ENCODE measurements around the gene GXYLT2.
A peak's percentile ranks its signal among the peaks of the same experiment; 100 is the strongest.

GXYLT2 gene

GRCh38 chr3:72938471-72939265 lies 50.8 kb downstream of the GXYLT2 start:
- peak; percentile 96 for DNase-seq (ENCODE audit: low read depth)

GRCh38 chr3:72941245-72941644 lies 53.4 kb downstream of the GXYLT2 start:
- no peak for DNase-seq (ENCODE audit: low read depth)

GRCh38 chr3:72942427-72942826 lies 54.6 kb downstream of the GXYLT2 start:
- DNase-seq (ENCODE audit: low read depth), result no peak

DNA sequence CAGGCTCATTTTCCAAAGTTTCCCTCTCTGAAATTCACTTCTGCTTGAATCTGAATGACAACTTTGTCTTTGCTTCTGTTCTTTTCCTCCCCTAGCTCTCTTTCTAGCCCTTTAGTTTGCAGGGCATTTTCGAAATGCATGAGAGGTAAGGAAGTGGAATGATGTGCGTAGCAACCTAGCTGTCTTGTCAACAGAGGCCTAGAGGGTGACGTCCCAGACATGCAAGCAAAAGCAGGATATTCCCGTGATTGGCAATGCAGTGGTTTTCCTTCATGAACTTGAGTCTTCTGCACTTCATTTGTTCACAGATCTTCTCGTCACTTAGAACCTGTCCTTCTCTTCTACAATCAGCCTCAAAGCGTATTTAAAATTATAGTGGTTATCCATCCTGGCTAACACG lies 56.9 kb downstream of the GXYLT2 start:
- no peak for DNase-seq (ENCODE audit: low read depth)

- no peak for DNase-seq (ENCODE audit: low read depth)
These were observed 60.1 kb downstream of the GXYLT2 start for GRCh38 chr3:72947715-72948490.

DNA sequence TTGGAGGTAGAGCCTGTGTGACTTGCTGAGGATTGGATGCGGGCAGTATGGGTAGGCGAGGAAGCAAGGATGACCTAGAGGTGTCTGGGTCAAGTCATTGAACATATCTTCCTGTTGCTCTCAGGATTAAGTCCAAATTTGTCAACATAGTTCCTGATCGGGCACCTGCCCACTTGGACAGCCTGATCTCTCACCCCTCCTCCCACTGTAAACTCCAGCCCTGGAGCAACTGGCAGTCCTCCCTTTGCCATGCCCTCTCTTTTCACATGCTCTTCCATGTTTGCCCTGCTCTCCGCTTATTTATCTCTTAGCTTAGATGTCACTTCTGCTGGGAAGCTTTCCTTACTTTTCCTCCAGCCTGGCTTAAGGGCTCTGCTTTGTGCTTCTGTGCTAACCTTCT lies 61.2 kb downstream of the GXYLT2 start:
- DNase-seq (ENCODE audit: low read depth), result no peak

- DNase-seq (ENCODE audit: low read depth), result no peak
These were observed 62.5 kb downstream of the GXYLT2 start for GRCh38 chr3:72950372-72950771.

GRCh38 chr3:72950801-72951200 lies 63.0 kb downstream of the GXYLT2 start:
- DNase-seq (ENCODE audit: low read depth), result no peak

DNA sequence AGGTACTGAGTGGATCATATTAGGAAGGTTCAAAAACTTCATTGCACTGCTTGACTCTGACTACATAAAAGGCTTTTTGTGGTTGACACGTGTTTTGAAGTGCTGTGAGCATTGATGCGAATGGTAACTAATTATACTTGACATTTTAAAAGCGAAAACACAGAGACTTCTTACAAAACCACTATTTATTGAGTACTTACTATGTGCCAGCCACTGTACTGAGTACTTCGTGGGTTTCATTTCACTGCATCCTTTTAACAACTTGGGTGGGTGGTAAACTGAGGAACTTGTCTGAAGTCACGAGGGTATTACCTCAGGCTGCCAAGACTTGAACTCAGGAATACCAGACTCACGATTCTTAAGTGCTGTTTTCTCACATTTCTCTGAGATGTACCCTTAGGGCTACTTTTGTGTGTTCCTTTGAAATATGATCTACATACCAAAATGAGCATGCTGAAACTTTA lies 63.4 kb downstream of the GXYLT2 start:
- no peak for DNase-seq (ENCODE audit: low read depth)

- DNase-seq (ENCODE audit: low read depth), result no peak
These were observed 65.6 kb downstream of the GXYLT2 start for GRCh38 chr3:72953325-72953956.

DNA sequence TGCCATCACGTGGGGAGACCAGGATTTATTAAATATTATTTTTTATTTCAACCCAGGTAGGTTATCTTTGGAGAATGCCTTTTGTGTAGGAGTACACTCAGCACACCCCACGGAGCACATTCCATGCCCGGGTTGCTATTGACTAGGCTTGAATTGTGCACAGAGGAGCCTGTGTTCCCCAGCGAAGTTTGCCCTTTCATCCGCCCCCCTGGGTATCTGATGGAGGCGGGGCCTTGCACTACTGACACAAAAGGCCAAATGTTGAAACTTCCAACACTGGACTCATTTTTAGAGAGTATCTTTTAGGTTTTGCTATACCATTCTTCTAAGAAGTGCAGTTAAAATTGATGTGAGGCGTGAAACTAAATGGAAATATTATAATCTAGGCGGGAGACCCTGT lies 69.5 kb downstream of the GXYLT2 start:
- DNase-seq (ENCODE audit: low read depth), result no peak

DNA sequence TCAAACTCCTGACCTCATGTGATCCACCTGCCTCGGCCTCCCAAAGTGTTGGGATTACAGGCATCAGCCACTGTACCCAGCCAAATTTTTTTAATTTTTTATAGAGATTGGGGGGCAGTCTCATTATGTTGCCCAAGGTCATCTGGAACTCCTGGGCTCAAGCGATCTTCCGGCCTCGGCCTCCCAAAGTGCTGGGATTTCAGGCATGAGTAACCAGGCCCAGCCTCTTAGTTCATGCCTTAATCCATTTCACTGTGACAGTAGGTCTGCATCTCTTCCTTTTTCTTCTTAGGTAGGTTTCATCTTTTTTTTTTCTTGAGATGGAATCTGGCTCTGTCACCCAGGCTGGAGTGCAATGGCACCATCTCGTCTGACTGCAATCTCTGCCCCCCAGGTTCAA lies 71.5 kb downstream of the GXYLT2 start:
- no peak for DNase-seq (ENCODE audit: low read depth)

- no peak for DNase-seq (ENCODE audit: low read depth)
These were observed 73.1 kb downstream of the GXYLT2 start for GRCh38 chr3:72960812-72961518.

- no peak for DNase-seq (ENCODE audit: low read depth)
These were observed 73.9 kb downstream of the GXYLT2 start for GRCh38 chr3:72961752-72962151.

DNA sequence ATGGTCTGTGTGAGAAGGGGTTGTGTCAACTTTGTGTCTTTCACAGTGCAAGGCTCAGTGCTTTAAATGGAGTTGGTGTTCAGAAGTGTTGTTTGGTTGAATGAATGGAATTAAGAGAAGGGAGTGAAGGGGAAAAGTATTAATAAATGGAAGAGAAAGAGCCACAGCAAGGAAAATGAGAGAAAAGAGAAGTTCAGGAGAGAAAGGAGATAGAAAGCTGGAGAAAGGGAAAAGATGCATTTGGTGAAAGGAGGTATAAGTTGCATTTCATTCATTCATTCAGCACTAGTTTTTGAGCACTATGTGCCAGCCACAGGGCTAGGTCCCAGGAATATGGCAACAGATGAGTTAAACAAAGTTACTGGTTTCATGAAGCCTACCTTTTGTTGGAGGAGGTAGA lies 74.5 kb downstream of the GXYLT2 start:
- no peak for DNase-seq (ENCODE audit: low read depth)

DNA sequence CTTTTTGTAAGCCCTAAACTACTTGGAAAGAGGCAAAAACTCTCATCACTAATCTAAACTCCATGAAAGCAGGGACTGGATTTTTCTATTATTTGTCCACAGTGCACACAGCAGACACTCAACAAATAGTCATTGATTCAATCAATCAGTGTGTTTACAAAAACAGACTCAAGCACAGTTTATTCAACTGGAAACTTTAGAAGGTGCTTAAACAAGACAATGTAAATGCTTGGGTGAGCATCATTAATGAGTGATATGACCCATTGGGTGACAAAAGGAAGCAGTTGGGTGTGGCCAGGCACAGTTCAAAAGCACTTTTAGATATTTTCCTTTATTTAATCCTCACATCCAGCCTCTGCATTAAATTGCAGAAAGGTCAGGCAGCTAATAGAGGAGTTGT lies 76.8 kb downstream of the GXYLT2 start:
- DNase-seq (ENCODE audit: low read depth), result no peak

DNA sequence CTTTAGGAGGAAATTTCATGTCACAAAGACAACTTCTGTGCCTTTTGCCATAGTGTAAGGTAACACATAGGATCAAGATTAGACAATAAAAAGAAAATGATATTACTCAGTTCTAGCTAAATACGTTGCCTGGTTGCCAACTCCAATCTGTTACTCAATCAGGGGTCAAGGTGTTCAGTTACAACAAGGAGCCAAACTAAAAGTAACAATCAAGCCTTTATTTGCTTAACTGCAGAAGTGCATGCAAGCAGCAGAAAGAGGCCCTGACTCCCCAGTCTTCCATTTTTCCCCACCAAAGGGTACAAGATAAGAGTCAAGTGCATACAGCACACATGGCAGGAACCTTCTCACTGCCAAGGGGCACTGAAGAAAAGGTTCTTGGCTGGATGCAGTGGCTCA lies 80.4 kb downstream of the GXYLT2 start:
- DNase-seq (ENCODE audit: low read depth), result no peak

GRCh38 chr3:72969766-72970165 lies 81.9 kb downstream of the GXYLT2 start:
- no peak for DNase-seq (ENCODE audit: low read depth)

- no peak for DNase-seq (ENCODE audit: low read depth)
These were observed 83.1 kb downstream of the GXYLT2 start for GRCh38 chr3:72970942-72971341.

DNA sequence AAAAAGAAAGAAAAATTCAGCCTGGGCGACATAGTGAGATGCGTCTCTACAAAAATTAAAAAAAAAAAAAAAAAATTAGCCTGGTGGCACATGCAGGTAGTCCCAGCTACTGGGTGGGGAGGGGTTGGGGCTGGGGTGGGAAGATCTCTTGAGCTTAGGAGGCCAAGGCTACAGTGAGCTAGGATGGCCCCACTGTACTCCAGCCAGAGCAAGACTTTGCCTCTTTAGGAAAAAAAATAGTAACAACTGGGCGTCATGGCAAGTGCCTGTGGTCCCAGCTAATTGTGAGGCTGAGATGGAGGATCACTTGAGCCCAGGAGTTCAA lies 84.8 kb downstream of the GXYLT2 start:
- DNase-seq (ENCODE audit: low read depth), result no peak

GRCh38 chr3:72973031-72973723 lies 85.3 kb downstream of the GXYLT2 start:
- no peak for DNase-seq (ENCODE audit: low read depth)

GRCh38 chr3:72973786-72974185 lies 85.9 kb downstream of the GXYLT2 start:
- DNase-seq (ENCODE audit: low read depth), result no peak

All from HS-5 (cell line).